GM19463 (cell line): ENCODE measurements around the gene SECISBP2L.

Source experiments
- ATAC-seq: cut with Tn5 transposase; IDR thresholded peaks from one replicate; pipeline ENCODE4 v1.9.1; 2021; ENCODE audit warnings: mild to moderate bottlenecking, moderate library complexity; ENCODE audit not compliant: unreplicated experiment

The SECISBP2L gene

DNA sequence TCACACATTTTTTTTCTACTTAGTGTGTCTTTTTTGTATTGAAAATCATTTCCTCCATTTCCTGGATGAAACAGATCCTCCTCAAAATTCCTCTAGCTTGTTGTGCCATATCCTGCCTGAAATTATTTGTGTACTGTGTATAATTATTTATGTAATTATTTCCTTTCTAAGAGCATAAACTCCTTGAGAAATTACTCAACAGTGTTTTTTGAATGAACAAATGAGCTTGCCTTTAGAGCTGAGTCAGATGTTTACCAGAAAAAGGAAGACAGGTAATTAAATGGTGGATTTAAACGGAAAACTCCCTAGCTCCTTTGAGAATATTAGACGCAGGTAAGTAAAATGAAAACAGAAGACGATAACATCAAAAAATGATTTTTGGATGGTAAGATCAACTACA lies 13.2 kb upstream of the SECISBP2L start:
- no peak for ATAC-seq

DNA sequence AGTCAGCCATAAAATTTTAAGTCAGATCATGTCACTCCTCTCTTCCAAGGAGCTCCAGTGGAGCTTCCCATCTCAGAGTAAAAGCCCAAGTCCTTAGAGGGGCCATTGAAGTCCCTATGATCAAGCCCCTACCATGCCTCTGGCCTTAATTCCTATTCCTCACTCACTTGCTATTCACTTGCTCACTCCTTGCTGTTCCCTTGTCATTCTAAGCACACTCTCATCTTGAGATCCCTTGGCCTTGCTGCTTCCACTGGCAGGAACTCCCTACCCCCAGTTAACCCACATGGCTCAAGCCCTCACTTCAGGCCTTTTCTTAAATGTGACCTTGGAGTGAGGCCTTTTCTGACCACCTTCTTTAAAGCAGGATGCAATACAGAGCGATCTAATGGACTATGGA lies 12.3 kb upstream of the SECISBP2L start:
- ATAC-seq: no peak

GRCh38 chr15:49055630-49056029 lies 9.4 kb upstream of the SECISBP2L start:
- ATAC-seq: no peak

DNA sequence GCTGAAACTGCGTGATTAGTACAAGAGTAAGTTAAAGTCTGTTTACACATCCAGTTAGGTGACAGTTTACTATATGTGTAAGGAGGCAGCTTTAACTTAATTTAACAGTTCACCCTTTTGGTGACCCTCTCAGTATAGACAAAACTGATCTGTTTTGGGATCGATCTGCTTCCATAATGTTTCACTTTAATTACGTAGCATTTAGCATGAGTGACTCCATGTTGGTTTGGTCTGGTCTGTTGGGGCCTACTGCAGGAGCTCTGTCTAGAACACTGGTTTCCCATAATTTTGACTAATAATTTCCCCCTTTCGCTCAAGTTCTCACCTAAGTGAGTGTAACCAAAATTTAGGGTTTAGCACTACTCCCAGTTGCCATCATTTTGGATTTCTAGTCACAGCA lies 6.4 kb upstream of the SECISBP2L start:
- no peak for ATAC-seq

DNA sequence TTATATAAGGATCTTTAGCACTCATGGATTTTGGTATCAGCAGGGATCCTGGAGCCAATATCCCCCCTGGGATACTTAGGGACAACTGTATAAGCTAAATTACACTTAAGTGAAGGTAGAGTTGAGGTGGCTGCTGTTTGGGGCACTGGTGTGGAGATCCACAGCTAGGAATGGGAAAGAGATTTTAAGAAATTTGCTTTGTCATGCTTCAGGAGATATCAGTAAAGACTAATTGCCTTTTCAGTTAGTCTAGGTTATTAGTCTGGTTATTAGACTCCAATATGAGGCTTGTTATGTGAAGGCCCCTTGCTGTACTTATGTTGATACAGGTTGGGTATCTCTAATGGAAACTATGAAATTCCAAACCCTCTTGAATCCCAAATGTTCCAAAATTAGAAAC lies 1.2 kb upstream of the SECISBP2L start:
- ATAC-seq: no peak

- peak; percentile 28 for ATAC-seq
Measured at GRCh38 chr15:49045751-49046219, 461 bp downstream of the SECISBP2L start.

GRCh38 chr15:49044766-49045606 lies 1.3 kb downstream of the SECISBP2L start:
- ATAC-seq: peak; percentile 2

DNA sequence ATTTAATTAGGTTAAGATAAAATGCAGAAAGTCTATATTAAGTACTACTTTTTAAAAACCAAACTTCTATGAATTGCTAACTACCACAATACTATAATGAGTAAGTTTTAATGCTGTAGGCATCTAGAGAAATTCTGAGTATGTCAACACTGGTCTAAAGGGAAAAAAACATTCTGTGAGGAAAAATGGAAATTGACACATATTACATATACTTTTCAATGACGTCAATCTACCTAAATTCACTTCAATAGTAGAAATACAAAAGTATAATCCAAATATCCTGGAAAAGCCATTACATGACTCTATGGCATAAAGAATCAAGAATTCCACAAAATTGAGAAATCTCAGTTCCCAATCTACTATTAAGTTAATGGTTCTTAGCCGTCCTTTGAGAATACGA lies 2.2 kb downstream of the SECISBP2L start:
- ATAC-seq: no peak

DNA sequence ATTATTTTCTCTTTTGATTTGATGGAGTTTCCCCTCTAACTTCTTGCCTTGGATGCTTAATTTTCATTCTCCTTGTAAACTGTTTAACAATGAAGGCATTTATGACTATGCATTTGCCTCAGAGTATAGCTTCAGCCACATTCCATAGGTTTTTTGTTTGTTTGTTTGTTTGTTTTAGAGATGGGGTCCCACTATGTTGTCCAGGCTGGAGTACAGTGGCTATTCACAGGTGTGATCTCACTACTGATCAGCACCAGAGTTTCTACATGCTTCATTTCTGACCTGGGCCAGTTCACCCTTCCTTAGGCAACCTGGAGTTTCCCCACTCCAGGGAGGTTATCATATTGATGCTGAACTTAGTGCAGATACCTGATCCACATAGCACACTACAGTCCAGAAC lies 4.1 kb downstream of the SECISBP2L start:
- ATAC-seq: no peak

DNA sequence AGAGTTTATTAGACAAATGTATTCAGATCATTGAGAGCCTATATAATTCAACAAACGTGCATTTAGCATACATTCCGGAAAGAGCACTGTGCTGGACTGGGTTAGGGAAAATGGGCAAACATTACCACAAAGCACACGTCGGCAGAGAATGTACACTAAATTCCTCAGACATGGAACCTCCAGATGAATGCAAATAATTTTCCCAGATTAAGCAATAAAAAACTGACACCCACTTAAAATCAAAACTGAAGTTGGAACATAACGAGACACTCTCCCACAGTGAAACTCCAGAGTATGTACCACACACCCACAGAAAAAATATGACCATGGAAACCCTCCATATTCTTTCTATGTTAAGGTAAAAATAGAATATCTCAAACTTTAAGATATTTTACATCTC lies 4.8 kb downstream of the SECISBP2L start:
- ATAC-seq: no peak

DNA sequence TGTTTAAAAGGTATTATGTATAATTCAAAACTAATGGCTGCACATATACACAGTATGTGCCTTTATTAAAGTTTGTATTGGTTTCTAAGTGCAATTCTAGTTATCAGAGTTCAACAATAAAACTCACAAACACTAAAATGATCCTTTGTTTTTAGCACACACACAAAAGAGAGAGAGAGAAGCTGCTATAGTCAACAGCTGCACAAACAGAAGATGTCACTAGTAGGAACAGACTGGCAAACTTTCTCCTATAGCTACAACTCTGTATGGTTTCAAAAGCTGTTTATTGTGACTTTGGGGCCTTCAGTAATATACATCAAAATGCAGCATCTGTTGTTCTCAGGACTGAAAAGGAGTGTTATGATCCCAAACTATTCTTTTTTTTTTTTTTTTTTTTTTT lies 6.1 kb downstream of the SECISBP2L start:
- no peak for ATAC-seq

- no peak for ATAC-seq
Measured at GRCh38 chr15:49038382-49038781, 7.9 kb downstream of the SECISBP2L start.

DNA sequence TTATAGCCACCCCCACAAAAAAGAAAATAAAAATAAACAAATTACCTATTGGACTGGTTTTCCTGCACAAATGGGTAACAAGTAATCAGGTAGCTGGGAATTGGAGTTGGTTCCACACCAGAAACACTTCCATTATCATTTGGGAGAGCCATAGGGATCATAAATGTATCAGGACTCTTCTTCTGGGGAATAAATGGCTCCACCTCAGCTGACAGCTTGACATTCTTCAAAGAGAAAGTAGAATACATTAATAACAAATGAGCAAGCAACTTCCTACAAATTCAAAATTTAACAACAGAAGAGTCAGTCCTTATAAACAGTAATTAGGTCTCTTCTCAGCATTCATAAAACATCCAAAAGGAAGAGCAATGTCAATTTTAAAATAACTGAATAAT lies 8.7 kb downstream of the SECISBP2L start:
- no peak for ATAC-seq

DNA sequence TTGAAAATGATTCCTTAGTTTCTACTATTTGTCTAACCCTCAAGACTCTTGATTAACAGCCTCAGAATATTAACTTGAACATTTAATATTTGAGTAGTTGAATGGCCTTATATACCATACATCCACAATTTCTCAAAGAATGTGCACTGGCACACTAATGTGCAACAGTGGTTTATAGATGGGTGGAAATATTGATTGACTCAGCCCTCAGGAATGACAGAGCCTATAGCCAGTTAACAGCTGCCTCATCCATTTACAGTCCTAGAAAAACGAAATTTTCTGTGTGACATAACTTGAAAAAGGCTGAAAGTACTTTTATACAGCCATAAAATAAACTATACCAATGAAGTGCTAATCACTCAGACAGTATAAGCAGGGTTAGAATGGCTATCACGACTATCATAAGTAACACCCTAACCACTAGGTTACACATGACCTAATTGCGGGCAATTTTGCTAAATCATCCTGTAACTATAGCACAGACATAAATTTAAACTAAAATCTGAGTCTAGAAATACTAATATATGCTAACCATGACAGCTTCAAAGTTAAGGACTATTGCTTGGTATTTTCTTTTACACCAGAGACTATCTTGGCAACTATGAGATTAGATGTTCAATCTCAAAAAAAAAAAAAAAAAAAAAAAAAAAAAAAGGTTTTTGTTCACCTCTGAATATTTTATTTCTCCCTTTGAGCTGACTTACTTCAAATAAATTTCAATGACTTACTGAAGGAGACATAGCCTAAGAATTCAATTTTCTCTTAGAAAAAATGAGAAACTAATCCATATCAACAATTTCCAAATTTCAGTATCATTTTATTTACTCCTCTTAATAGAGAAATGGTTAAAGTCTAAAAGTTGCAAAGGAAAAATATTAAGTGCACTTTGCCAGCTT lies 9.3 kb downstream of the SECISBP2L start:
- ATAC-seq: no peak

GRCh38 chr15:49035825-49036224 lies 10.4 kb downstream of the SECISBP2L start:
- no peak for ATAC-seq

GRCh38 chr15:49032601-49033145 lies 13.6 kb downstream of the SECISBP2L start:
- no peak for ATAC-seq

DNA sequence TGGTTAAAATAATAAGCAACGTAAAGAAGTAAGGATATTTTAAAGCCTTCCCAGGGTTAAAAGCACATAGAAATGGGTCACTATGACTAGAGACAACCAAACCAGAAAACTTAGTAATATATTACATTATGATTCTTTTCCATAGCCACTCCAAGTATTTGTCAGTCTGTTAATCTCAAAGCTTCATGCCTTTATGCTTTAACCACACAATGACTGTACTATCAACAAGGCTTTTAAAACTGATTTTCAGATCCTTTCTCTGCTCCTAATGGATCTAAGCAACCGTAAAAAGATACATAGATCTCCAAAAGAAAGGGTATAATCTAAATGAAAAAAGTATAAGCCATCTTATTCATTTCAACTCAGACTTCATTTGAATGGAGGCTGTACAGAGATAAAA lies 14.4 kb downstream of the SECISBP2L start:
- no peak for ATAC-seq

DNA sequence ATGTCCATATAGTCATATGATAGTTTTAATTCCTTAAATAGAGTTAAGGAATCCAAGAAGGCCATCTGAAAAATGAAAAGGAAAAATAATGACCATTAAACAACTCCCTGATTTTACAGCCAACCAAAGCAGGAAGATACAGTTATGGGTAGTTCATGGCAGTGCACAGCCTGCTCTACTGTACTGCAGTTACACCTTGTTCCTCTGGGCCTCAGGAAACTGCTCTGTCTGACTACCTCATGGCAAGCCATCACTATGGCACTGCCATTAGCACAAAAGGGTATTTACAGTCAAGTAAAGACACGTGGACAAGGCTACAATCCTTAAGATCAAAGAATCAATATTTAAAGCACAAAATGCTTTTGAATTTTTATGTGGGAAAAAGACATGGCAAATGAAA lies 19.5 kb downstream of the SECISBP2L start:
- no peak for ATAC-seq

DNA sequence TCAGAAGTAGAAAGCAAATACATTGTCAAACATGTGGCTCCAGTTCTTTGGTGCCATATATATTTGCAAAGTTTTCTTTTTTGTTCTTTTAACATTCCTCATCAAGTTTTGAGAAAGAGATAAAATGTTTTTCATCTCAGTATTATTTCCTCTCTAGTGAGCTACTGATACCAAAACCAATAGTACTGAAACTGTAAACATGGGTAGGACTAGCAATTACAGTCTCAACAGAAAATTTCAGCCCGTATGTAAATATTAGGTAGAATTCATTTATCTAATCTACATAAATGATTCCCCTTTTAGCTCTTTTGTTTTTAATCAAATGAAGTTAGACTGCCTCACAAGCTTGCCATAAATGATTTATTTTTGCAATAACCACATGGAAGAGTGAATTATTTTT lies 21.4 kb downstream of the SECISBP2L start:
- ATAC-seq: peak; percentile 65

- ATAC-seq: peak; percentile 66
Measured at GRCh38 chr15:49023354-49023753, 22.9 kb downstream of the SECISBP2L start.

- no peak for ATAC-seq
Measured at GRCh38 chr15:49015896-49016295, 30.4 kb downstream of the SECISBP2L start.

DNA sequence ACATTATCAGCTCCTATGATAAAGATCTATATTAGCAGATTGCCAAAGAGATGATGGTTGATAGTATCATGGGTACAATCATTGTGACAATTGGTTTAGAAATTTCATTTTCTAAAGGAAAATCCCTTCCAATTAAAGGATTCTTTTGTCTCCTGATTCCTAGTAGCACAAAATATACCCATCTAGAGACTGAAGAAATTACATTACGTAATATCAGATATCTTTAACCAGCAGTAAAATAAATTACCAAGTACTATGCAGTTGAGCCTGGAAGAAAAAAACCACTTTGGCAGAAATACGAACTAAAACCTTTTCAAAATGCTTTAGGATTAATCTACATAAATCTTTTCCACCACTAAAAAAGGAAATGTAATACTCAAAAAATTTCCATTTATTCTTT lies 46.9 kb downstream of the SECISBP2L start:
- ATAC-seq: no peak
